ENCODE results near the gene TMED10.

The TMED10 gene

GRCh38 chr14:75221797-75222196, 45.4 kb upstream of the TMED10 start:
- TF ChIP-seq FOXP2 (optimal IDR thresholded peaks at IDR 0.05; ENCODE audit: borderline replicate concordance, extremely low read depth, extremely low read length, insufficient read depth) (no peak), SIN3A (IDR thresholded peaks at IDR 0.05; ENCODE audit: borderline replicate concordance, insufficient read depth, low read length) (no peak), POLR2AphosphoS5 (IDR thresholded peaks at IDR 0.05; ENCODE audit: low read depth, low read length) (no peak), REST (IDR thresholded peaks at IDR 0.05; ENCODE audit: insufficient read depth in 1 of 2, low read depth in 2 of 2, low read length in 2 of 2) (no peak), TAF1 (IDR thresholded peaks at IDR 0.05; ENCODE audit: borderline replicate concordance, insufficient read depth, low read length) (no peak)

- TF ChIP-seq FOXP2 (optimal IDR thresholded peaks at IDR 0.05; ENCODE audit: borderline replicate concordance, extremely low read depth, extremely low read length, insufficient read depth) (no peak), POLR2AphosphoS5 (IDR thresholded peaks at IDR 0.05; ENCODE audit: low read depth, low read length) (no peak), REST (IDR thresholded peaks at IDR 0.05; ENCODE audit: insufficient read depth in 1 of 2, low read depth in 2 of 2, low read length in 2 of 2) (no peak), SIN3A (IDR thresholded peaks at IDR 0.05; ENCODE audit: borderline replicate concordance, insufficient read depth, low read length) (no peak), TAF1 (IDR thresholded peaks at IDR 0.05; ENCODE audit: borderline replicate concordance, insufficient read depth, low read length) (no peak)
These were observed 43.7 kb upstream of the TMED10 start for GRCh38 chr14:75220156-75220555.

GRCh38 chr14:75217508-75218206, 41.2 kb upstream of the TMED10 start:
- TF ChIP-seq POLR2AphosphoS5 (IDR thresholded peaks at IDR 0.05; ENCODE audit: low read depth, low read length) (no peak), FOXP2 (optimal IDR thresholded peaks at IDR 0.05; ENCODE audit: borderline replicate concordance, extremely low read depth, extremely low read length, insufficient read depth) (no peak), SIN3A (IDR thresholded peaks at IDR 0.05; ENCODE audit: borderline replicate concordance, insufficient read depth, low read length) (no peak), TAF1 (IDR thresholded peaks at IDR 0.05; ENCODE audit: borderline replicate concordance, insufficient read depth, low read length) (no peak), REST (IDR thresholded peaks at IDR 0.05; ENCODE audit: insufficient read depth in 1 of 2, low read depth in 2 of 2, low read length in 2 of 2) (no peak)

GRCh38 chr14:75216427-75217006, 40.1 kb upstream of the TMED10 start:
- no peak for TF ChIP-seq POLR2AphosphoS5 (IDR thresholded peaks at IDR 0.05; ENCODE audit: low read depth, low read length)
- TF ChIP-seq SIN3A (IDR thresholded peaks at IDR 0.05; ENCODE audit: borderline replicate concordance, insufficient read depth, low read length) = no peak
- no peak for TF ChIP-seq REST (IDR thresholded peaks at IDR 0.05; ENCODE audit: insufficient read depth in 1 of 2, low read depth in 2 of 2, low read length in 2 of 2)
- no peak for TF ChIP-seq TAF1 (IDR thresholded peaks at IDR 0.05; ENCODE audit: borderline replicate concordance, insufficient read depth, low read length)
- TF ChIP-seq FOXP2 (optimal IDR thresholded peaks at IDR 0.05; ENCODE audit: borderline replicate concordance, extremely low read depth, extremely low read length, insufficient read depth) = no peak
